Peyer's patch (tissue), 4 donors: ENCODE results near the gene MECP2. TPM values are rescaled to one million over a fixed set of nuclear protein-coding genes. Genes with fewer than 3 reads are reported as not detected.

Experiments
- DNase-seq, 3 donors: peaks; one replicate each; pipeline ENCODE4 v3.0.0-alpha.2; 2017 to 2019
- H3K27ac ChIP-seq, 4 donors: fragments of 200-600 bp; sonication (generic); one replicate each; pipeline ENCODE4 v1.5.1; 2016 to 2019
- H3K27me3 ChIP-seq, 2 donors: fragments of 200-600 bp; sonication (generic); one replicate each; pipeline ENCODE4 v1.5.1; 2019
- H3K36me3 ChIP-seq, 3 donors: fragments of 200-600 bp; sonication (generic); one replicate each; pipeline ENCODE4 v1.5.1; 2016 to 2019
- H3K4me1 ChIP-seq, 4 donors: fragments of 200-600 bp; sonication (generic); one replicate each; pipeline ENCODE4 v1.5.1; 2016 to 2019
- H3K4me3 ChIP-seq, 4 donors: fragments of 200-600 bp; sonication (generic); 1 replicate in 3 of 4; 2 replicates in 1 of 4; pipeline ENCODE4 v1.5.1; 2016 to 2019; ENCODE audit warnings: mild to moderate bottlenecking in 1 of 4
- H3K9me3 ChIP-seq, 4 donors: fragments of 200-600 bp; sonication (generic); one replicate each; pipeline ENCODE4 v1.5.1; 2016 to 2019; ENCODE audit warnings: mild to moderate bottlenecking in 1 of 4
- CTCF ChIP-seq, 6 experiments: fragments of 450-650 bp in 4 of 6; fragments of 200-600 bp in 2 of 6; sonication (generic) in 1 of 6; IDR thresholded peaks; one replicate each; pipeline ENCODE4 v1.5.1; 2017 to 2019; ENCODE audit warnings: antibody characterized with exemption in 6 of 6, mild to moderate bottlenecking in 3 of 6, moderate library complexity in 1 of 6
- POLR2A ChIP-seq, 2 donors: fragments of 450-650 bp; IDR thresholded peaks; one replicate each; pipeline ENCODE4 v1.5.1; 2017; ENCODE audit warnings: antibody characterized with exemption in 2 of 2, mild to moderate bottlenecking in 2 of 2, moderate library complexity in 2 of 2
- total RNA-seq, 4 donors: library from RNA; depleted of rRNA; stranded (reverse); fragments of >200 nt; gene quantifications; one replicate each; pipeline ENCODE4 v1.1.0, GENCODE V29; 2016

Gene MECP2
- total RNA-seq, 4 donors from 2014 or later, result 39.8 to 147 (median 55.4) TPM

- no peak for DNase-seq
- no peaks in the 10 kb centered on the region for H3K36me3 ChIP-seq
- no peak overlapping the region for H3K27ac ChIP-seq
- no peak overlapping the region for H3K4me3 ChIP-seq
- no peaks in the 10 kb centered on the region for H3K4me1 ChIP-seq
- TF ChIP-seq CTCF (IDR thresholded peaks at IDR 0.05) (no peak), POLR2A (IDR thresholded peaks at IDR 0.05) (no peak)
- H3K9me3 ChIP-seq, result no peaks in the 10 kb centered on the region
- H3K27me3 ChIP-seq, result no peaks in the 10 kb centered on the region
Observed at GRCh38 chrX:154037754-154038153, 59.8 kb downstream of the MECP2 start.

DNA sequence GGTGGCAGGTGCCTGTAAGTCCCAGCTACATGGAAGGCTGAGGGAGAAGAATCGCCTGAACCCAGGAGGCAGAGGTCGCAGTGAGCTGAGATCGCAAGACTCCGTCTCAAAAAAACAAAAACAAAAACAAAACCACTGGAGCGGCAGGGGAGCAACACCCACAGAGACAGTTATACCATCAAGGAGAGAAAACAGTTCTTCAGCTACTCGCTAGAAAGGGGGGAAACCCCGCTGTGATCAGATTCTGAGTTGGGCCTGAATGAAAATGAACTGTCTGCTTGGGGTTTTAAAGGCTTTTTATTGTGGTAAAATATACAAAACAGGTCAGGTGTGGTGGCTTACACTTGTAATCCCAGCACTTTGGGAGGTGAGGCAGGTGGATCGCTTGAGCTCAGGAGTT lies 61.0 kb downstream of the MECP2 start:
- TF ChIP-seq CTCF (IDR thresholded peaks at IDR 0.05), result no peak
- no peak for TF ChIP-seq POLR2A (IDR thresholded peaks at IDR 0.05)
- DNase-seq, result no peak
- Histone ChIP-seq H3K27me3 (no peaks in the 10 kb centered on the region), H3K4me1 (no peaks in the 10 kb centered on the region), H3K27ac (no peak overlapping the region), H3K36me3 (peaks cover 0 to 7% (median 0%) of the 10 kb centered on the region in 3 donors), H3K4me3 (no peak overlapping the region), H3K9me3 (no peaks in the 10 kb centered on the region)

GRCh38 chrX:154033848-154034247 lies 63.7 kb downstream of the MECP2 start:
- H3K27me3 ChIP-seq, result no peaks in the 10 kb centered on the region
- peaks cover 0 to 21% (median 0%) of the 10 kb centered on the region in 3 donors for H3K36me3 ChIP-seq
- no peak overlapping the region for H3K27ac ChIP-seq
- H3K9me3 ChIP-seq, result no peaks in the 10 kb centered on the region
- H3K4me1 ChIP-seq, result peaks cover 0 to 6% (median 0%) of the 10 kb centered on the region in 4 donors
- no peak for DNase-seq
- TF ChIP-seq POLR2A (IDR thresholded peaks at IDR 0.05) (no peak), CTCF (IDR thresholded peaks at IDR 0.05) (no peak)
- no peak overlapping the region for H3K4me3 ChIP-seq

GRCh38 chrX:154032653-154033052 lies 64.9 kb downstream of the MECP2 start:
- H3K27ac ChIP-seq, result no peak overlapping the region
- H3K9me3 ChIP-seq, result no peaks in the 10 kb centered on the region
- no peaks in the 10 kb centered on the region for H3K27me3 ChIP-seq
- peaks cover 0 to 11% (median 0%) of the 10 kb centered on the region in 4 donors for H3K4me1 ChIP-seq
- DNase-seq, result no peak
- no peak overlapping the region for H3K4me3 ChIP-seq
- TF ChIP-seq CTCF (IDR thresholded peaks at IDR 0.05) (no peak), POLR2A (IDR thresholded peaks at IDR 0.05) (no peak)
- H3K36me3 ChIP-seq, result peaks cover 0 to 22% (median 0%) of the 10 kb centered on the region in 3 donors

GRCh38 chrX:154032160-154032559 lies 65.4 kb downstream of the MECP2 start:
- Histone ChIP-seq H3K27me3 (no peaks in the 10 kb centered on the region), H3K27ac (no peak overlapping the region), H3K36me3 (peaks cover 0 to 27% (median 0%) of the 10 kb centered on the region in 3 donors), H3K9me3 (no peaks in the 10 kb centered on the region), H3K4me1 (peaks cover 0 to 11% (median 0%) of the 10 kb centered on the region in 4 donors), H3K4me3 (no peak overlapping the region)
- peak in 1 of 3 donors; percentile 43 for DNase-seq
- no peak for TF ChIP-seq CTCF (IDR thresholded peaks at IDR 0.05)
- TF ChIP-seq POLR2A (IDR thresholded peaks at IDR 0.05), result no peak
